DND-41 (cell line): Measurements from ENCODE around the gene NTM.

Source experiments
- EZH2 ChIP-seq: IDR thresholded peaks from 3 replicates; pipeline ENCODE4 v1.6.1; 2012; ENCODE audit warnings: borderline replicate concordance, low read depth, mild to moderate bottlenecking, moderate library complexity, low read length, inconsistent platforms; ENCODE audit not compliant: severe bottlenecking
- TF ChIP-seq, protein P1 (sequence below): IDR thresholded peaks from 2 replicates; pipeline ENCODE4 v1.5.1; 2012; ENCODE audit warnings: borderline replicate concordance, low read length, moderate library complexity, mild to moderate bottlenecking; ENCODE audit not compliant: poor library complexity, severe bottlenecking; ENCODE audit errors: extremely low read depth

DNA sequence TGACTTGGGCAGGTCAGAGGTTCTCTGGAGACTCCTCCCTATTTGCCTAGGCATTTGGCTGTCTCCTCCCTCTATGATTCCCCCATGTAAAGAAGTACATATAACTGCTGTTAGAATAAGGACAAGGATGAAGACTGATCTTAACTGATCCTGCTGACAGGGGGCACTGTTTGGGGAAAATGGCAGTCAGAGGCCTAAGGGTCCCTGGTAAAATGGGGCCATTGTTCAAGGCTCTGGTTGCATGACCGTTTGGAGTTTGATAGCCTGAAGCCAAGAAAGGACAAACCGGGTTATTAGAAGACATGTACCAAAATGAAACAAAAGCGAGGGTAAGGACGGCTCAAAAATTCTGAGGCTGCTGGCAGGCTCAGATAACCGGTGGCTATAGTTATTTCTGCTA is 712.2 kb downstream of the NTM start:
- TF ChIP-seq, protein P1, sequence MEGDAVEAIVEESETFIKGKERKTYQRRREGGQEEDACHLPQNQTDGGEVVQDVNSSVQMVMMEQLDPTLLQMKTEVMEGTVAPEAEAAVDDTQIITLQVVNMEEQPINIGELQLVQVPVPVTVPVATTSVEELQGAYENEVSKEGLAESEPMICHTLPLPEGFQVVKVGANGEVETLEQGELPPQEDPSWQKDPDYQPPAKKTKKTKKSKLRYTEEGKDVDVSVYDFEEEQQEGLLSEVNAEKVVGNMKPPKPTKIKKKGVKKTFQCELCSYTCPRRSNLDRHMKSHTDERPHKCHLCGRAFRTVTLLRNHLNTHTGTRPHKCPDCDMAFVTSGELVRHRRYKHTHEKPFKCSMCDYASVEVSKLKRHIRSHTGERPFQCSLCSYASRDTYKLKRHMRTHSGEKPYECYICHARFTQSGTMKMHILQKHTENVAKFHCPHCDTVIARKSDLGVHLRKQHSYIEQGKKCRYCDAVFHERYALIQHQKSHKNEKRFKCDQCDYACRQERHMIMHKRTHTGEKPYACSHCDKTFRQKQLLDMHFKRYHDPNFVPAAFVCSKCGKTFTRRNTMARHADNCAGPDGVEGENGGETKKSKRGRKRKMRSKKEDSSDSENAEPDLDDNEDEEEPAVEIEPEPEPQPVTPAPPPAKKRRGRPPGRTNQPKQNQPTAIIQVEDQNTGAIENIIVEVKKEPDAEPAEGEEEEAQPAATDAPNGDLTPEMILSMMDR = no peak
- TF ChIP-seq EZH2 = no peak
